HG02763 (cell line): ENCODE results near the gene MAP1B.

ENCODE experiments used
- ATAC-seq: cut with Tn5 transposase; IDR thresholded peaks from one replicate; pipeline ENCODE4 v1.9.1; 2021; ENCODE audit warnings: mild to moderate bottlenecking, moderate library complexity; ENCODE audit not compliant: unreplicated experiment

The MAP1B gene

GRCh38 chr5:72244862-72245371 lies 137.6 kb downstream of the MAP1B start:
- ATAC-seq = peak; percentile 73

GRCh38 chr5:72245546-72245945 lies 138.3 kb downstream of the MAP1B start:
- no peak for ATAC-seq

- no peak for ATAC-seq
Measured at GRCh38 chr5:72245951-72246532, 138.8 kb downstream of the MAP1B start.

GRCh38 chr5:72246954-72247442 lies 139.7 kb downstream of the MAP1B start:
- ATAC-seq = no peak

- ATAC-seq = no peak
Measured at GRCh38 chr5:72248410-72248981, 141.2 kb downstream of the MAP1B start.

- no peak for ATAC-seq
Measured at GRCh38 chr5:72251386-72251785, 144.1 kb downstream of the MAP1B start.

GRCh38 chr5:72252008-72252407 lies 144.7 kb downstream of the MAP1B start:
- ATAC-seq = no peak

- no peak for ATAC-seq
Measured at GRCh38 chr5:72252574-72253155, 145.4 kb downstream of the MAP1B start.

GRCh38 chr5:72255237-72255636 lies 148.0 kb downstream of the MAP1B start:
- ATAC-seq = no peak

- no peak for ATAC-seq
Measured at GRCh38 chr5:72255670-72256069, 148.4 kb downstream of the MAP1B start.

- ATAC-seq = no peak
Measured at GRCh38 chr5:72256536-72256935, 149.3 kb downstream of the MAP1B start.
